HG03108 (cell line): ENCODE results near the gene CDC14B.
"Not testable (repeated sequence)": the region's sequence is repeated elsewhere in the genome, so short reads cannot be mapped to it uniquely, and the experiment has no call there.

Experiments
- ATAC-seq: cut with Tn5 transposase; IDR thresholded peaks from one replicate; pipeline ENCODE4 v1.9.1; 2021; ENCODE audit warnings: moderate library complexity; ENCODE audit not compliant: unreplicated experiment

CDC14B gene

GRCh38 chr9:96503918-96504317, 115.7 kb downstream of the CDC14B start:
- ATAC-seq = no peak

- not testable (repeated sequence) for ATAC-seq
Observed at GRCh38 chr9:96503374-96503748, 116.3 kb downstream of the CDC14B start.

GRCh38 chr9:96502539-96503373, 116.9 kb downstream of the CDC14B start:
- no peak for ATAC-seq

GRCh38 chr9:96501633-96502538, 117.8 kb downstream of the CDC14B start:
- no peak for ATAC-seq

GRCh38 chr9:96500696-96501632, 118.7 kb downstream of the CDC14B start:
- no peak for ATAC-seq

- ATAC-seq = no peak
Observed at GRCh38 chr9:96499257-96499656, 120.4 kb downstream of the CDC14B start.

GRCh38 chr9:96498796-96499195, 120.8 kb downstream of the CDC14B start:
- ATAC-seq = no peak

- no peak for ATAC-seq
Observed at GRCh38 chr9:96497117-96497399, 122.6 kb downstream of the CDC14B start.

GRCh38 chr9:96496368-96497116, 123.1 kb downstream of the CDC14B start:
- no peak for ATAC-seq

- ATAC-seq = no peak
Observed at GRCh38 chr9:96495341-96495740, 124.3 kb downstream of the CDC14B start.

- ATAC-seq = no peak
Observed at GRCh38 chr9:96494215-96494800, 125.3 kb downstream of the CDC14B start.

GRCh38 chr9:96493757-96494156, 125.9 kb downstream of the CDC14B start:
- ATAC-seq = no peak

GRCh38 chr9:96492993-96493531, 126.6 kb downstream of the CDC14B start:
- ATAC-seq = no peak

GRCh38 chr9:96491880-96492525, 127.6 kb downstream of the CDC14B start:
- ATAC-seq = no peak

GRCh38 chr9:96491079-96491879, 128.4 kb downstream of the CDC14B start:
- ATAC-seq = no peak

- ATAC-seq = no peak
Observed at GRCh38 chr9:96490534-96491078, 129.0 kb downstream of the CDC14B start.

- ATAC-seq = no peak
Observed at GRCh38 chr9:96489482-96489979, 130.1 kb downstream of the CDC14B start.

GRCh38 chr9:96487949-96488348, 131.7 kb downstream of the CDC14B start:
- no peak for ATAC-seq
